ENCODE measurements around the gene CAPN8.

The CAPN8 gene

DNA sequence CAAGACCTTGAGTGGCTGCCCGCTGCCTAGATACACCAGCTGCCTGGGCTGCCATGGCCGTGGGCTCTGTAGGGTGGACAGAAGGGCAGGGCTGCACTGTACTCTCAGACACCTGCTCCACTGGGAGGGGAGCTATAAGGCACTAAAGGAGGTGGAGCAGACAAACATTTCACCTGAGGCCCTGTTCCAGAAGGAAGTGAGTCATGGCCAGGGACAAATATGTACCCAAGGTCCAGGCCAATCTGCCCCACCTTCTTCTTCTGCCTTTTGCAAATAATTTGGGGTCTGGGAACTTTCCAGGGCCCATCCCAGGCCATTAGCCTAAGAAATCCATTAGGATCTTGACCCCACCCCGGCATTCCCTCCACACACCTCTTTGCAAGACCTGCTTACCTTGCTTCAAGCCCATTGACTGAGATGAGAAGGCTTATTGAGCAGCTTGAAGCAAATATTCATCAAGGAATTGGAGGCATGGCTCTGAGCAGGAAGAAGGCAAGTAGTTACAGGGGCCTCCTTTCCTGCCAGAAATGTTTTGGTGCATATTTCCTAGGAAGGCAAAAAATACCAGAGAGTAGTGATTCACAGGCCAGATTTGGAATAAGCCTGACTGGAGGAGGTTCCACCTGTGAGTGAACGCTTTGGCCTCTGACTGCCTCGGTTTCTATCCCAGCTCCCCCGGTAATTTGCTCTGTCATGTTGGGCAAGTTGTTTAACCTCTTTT is at the start of gene CAPN8:
Gene CAPN8 (minus strand): TSS at position 110 of the 721 bp plus-strand sequence. CDS start 55 bp downstream, at position 55.
- DNase-seq (ENCODE audit: low read depth in 2 of 2, low spot score in 1 of 2) = no peak

DNA sequence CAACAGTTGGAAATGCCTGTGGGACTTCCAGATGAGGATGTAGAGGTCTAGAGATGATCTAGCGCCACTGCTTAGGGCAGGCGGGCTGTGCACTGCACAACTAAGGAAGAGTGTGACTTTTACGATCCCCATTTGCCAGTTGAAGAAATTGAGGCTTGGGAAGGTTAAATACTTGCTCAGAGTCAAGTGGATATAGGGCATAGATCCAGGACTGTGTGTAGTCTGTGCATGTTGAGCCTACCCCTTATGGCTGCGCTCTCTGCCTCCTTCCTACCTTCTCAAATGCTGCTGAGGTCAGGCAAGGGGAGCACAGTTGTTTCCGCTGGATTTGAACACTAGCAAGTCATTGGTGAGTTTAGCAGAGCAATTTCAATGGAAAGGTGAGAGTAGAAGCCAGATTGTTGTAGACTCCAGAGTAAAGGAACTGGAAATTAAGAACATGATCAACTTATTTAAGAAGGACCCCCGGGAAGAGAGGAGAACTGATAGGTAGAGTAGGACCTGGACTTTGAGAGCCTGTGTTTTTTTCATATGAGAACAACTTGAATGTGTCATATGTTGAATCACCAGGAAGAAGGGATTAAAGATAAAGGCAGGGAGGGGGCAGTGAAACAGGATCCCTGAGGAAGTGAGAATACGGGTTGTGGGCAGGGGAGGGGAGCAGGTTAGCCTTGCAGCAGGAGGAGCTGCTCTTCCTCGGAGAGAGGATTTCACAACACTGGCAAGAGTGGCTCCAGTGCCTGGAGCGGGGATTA is 49.5 kb upstream of the CAPN8 start:
- no peak for DNase-seq (ENCODE audit: low read depth in 2 of 2, low spot score in 1 of 2)

DNA sequence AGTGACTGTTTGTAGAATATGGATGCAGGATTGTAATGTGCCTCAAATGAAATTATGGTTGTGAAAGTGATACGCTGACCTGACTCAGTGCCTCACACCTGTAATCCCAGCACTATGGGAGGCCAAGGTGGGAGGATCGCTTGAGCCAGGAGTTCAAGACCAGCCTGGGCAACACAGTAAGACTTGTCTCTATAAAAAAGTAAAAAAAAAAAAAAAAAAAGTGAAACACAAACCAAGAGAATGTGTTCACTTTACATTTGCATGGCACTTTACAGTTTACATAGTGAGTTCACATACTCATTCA is 48.9 kb upstream of the CAPN8 start:
- DNase-seq (ENCODE audit: low read depth in 2 of 2, low spot score in 1 of 2) = no peak

GRCh38 chr1:223713546-223714420 is 48.3 kb upstream of the CAPN8 start:
- DNase-seq (ENCODE audit: low read depth in 2 of 2, low spot score in 1 of 2) = no peak

DNA sequence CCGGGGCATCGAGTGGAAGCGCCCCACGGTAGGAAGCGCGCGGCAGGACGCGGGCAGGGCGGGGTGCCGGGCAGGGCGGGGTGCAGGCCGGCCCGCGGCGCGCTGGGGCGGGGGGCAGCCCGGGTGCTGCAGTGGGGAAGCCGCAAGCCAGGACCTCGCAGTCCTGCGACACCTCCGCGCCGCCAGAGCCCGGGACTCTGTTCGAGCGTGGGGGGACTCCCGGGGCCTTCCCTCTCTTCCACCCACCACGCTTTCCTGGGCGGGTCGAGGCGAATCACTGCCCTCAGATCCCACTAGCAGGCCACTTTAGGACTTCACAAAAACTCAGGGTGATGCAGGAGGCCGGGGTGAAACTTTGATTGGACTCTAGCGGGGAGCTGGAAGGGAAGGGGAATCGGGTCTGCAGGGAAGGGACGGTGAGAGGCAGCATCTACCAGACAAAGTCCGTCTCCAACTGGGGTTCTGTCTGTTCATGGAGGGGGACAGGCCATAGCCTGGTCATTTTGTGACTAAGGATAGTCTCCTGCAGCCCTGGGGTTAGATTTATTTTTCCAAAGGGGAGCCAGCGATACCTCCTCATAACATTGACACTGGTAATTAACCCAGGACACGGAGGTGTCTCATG is 47.5 kb upstream of the CAPN8 start:
- no peak for DNase-seq (ENCODE audit: low read depth in 2 of 2, low spot score in 1 of 2)

- no peak for DNase-seq (ENCODE audit: low read depth in 2 of 2, low spot score in 1 of 2)
Measured at GRCh38 chr1:223712194-223712849, 46.8 kb upstream of the CAPN8 start, which contains the start of gene CAPN2. CAPN2 (plus strand) TSS chr1:223712539; CDS start chr1:223712641, 102 bp downstream.

- no peak for DNase-seq (ENCODE audit: low read depth in 2 of 2, low spot score in 1 of 2)
Measured at GRCh38 chr1:223711747-223712193, 46.3 kb upstream of the CAPN8 start.

DNA sequence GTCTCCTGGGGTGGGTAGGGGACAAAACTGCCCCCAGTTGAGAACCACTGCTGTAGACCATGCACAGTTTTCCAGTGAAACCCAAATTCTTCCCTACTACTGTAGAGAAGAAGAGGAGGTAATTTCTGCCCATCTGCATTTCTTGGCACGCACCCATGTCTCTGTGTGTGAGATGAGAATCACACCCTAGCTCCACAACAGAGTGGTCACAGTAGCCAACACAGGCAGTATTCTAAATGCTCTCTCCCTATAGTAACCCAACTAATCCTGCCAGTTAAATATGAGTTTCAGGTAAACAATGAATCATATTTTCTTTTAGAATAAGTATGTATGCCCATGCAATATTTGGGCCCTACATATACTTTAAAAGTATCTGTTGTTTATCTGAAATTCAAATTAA is 45.7 kb upstream of the CAPN8 start:
- no peak for DNase-seq (ENCODE audit: low read depth in 2 of 2, low spot score in 1 of 2)

DNA sequence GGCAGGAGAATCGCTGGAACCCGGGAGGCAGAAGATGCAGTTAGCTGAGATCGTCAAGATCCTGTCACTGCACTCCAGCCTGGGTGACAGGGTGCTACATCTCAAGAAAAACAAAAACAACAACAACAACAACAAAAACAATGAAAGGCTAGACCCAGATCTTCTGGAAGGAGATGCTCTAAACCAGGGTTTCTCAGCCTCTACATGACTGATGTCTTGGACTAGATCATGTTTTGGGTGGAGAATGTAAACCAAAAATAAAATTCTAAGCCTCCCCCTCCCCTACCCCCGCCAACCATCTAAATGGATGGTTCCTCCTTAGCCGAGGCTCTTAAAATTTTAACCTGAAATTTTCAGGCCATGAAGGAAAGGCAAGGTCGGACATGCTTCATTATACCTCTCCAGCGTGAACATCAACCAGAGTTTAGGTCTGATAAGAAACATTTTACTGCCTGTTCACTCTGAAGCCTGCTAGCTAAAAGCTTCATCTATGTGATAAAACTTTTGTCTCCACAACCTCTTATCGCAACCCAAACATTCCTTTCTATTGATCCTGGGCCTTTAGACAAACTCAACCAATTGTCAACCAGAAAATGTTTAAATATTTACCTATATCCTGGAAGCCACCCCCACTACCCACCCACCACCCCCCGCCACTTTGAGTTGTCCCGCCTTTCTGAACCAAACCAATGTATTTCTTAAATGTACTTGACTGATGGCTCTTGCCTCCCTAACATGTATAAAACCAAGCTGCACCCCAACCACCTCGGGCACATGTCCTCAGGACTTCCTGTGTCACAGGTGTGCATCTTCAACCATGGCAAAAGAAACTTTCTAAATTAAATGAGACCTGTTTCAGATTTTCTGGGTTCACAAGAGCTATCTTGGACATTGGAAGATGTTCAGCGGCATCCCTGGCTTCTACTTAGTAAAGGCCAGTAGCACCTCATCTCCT is 45.0 kb upstream of the CAPN8 start:
- no peak for DNase-seq (ENCODE audit: low read depth in 2 of 2, low spot score in 1 of 2)

GRCh38 chr1:223709598-223709997 is 44.1 kb upstream of the CAPN8 start:
- DNase-seq (ENCODE audit: low read depth in 2 of 2, low spot score in 1 of 2) = no peak

- DNase-seq (ENCODE audit: low read depth in 2 of 2, low spot score in 1 of 2) = no peak
Measured at GRCh38 chr1:223708651-223709268, 43.3 kb upstream of the CAPN8 start.

- DNase-seq (ENCODE audit: low read depth in 2 of 2, low spot score in 1 of 2) = no peak
Measured at GRCh38 chr1:223708001-223708359, 42.5 kb upstream of the CAPN8 start.

- DNase-seq (ENCODE audit: low read depth in 2 of 2, low spot score in 1 of 2) = no peak
Measured at GRCh38 chr1:223707256-223708000, 41.9 kb upstream of the CAPN8 start.

DNA sequence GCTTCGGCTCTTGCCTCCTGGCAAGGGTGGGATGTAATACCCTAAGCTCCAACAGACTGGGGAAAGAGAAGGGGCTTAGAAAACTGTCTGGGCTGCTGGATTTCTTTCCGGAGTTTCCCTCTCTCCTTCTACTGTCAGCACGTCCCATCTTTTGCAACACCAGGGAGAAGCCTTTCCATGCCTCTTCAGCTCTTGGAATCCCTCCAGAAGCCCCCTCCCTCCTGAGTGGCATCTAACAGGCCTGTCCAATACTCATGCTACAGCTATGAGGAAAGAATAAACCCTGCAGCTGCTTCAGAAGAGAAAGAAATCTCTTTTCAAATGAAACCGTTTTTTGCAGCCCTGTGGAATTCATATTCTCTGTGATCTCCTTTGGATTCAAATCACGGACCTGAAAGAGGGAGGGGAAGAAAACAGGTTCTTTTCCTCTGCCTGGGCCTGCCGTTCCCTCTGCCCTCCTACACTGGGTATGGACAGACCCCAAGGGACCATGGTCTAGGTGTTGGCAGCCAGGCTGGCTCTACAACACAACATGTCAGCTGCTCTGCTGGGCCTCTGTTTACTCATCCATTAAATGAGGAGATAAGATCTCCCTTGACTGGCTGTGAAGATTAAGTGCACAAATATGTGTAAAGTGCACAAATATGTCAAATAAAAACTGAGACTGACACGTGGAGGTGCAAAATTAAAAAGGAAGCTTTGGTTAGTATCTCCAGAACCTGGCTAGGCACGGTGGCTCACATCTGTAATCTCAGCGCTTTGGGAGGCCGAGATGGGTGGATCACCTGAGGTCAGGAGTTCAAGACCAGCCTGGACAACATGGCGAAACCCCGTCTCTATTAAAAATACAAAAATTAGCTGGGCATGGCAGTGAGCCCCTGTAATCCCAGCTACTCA is 40.8 kb upstream of the CAPN8 start:
- DNase-seq (ENCODE audit: low read depth in 2 of 2, low spot score in 1 of 2) = no peak

GRCh38 chr1:223704921-223705878 is 39.7 kb upstream of the CAPN8 start:
- DNase-seq (ENCODE audit: low read depth in 2 of 2, low spot score in 1 of 2) = no peak

GRCh38 chr1:223703668-223704013 is 38.1 kb upstream of the CAPN8 start:
- no peak for DNase-seq (ENCODE audit: low read depth in 2 of 2, low spot score in 1 of 2)
